ENCODE results near the gene CFC1B. TPM values are rescaled to one million over a fixed set of nuclear protein-coding genes. Genes with fewer than 3 reads are reported as not detected.
"Not testable (repeated sequence)": the region's sequence is repeated elsewhere in the genome, so short reads cannot be mapped to it uniquely, and the experiment has no call there.

The CFC1B gene
- polyA plus RNA-seq, 1 experiment: not detected

DNA sequence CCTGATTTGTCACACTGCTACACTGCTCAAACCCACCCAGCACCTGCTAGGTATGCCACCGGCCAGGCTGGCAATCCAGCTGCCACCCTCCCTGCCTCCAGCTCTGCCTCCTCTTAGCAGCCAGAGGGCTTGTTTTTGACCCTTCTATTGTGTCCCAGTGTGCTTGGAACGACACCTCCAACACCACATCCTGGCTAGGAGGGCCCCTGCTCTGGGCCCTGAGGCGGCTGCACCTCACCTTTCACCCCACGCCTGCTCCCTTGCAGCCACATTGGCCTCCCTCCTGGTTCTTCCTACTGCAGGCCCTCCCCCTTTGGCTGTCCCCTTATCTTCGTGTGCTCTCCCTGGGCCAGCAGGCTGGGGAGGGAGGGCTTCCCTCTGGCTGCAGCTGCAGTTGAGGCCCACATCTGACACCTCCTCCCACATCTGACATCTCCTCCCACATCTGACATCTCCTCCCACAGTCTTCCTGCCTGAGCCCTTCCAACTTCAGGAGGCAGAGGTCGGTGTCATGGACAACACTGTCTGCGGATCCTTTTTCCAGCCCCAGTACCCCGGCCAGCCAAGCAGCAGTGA, 55.3 kb downstream of the CFC1B start:
- H3K9me3 ChIP-seq (ENCODE audit: control insufficient read depth, insufficient read depth, low read length); H3K4me3 ChIP-seq (ENCODE audit: low read depth, low read length); H3K27me3 ChIP-seq (ENCODE audit: control insufficient read depth, insufficient read depth, low read length); POLR2A ChIA-PET; H3K27ac ChIP-seq (ENCODE audit: low read depth, low read length); DNase-seq (ENCODE audit: low read depth, low spot score); CTCF ChIA-PET: not testable (repeated sequence)

DNA sequence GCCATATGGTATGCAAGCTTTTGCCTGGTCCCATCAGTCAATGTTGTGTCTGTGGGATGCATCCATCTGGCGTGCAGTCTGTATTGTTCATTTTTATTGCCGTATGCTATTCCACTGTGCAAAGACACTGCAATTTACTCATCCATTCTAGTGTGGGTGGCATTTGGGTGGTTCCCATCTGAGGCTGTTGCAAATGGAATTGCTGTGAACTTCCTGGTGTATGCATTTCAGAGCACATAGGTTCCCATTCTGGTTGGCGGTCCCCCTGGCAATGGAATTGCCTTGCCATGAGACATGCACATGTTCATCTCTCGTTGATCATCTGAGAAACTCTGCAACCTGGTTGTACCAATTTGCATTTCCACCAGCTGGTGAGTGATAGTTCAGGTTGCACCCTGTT, 56.5 kb downstream of the CFC1B start:
- H3K27me3 ChIP-seq (ENCODE audit: control insufficient read depth, insufficient read depth, low read length); POLR2A ChIA-PET; DNase-seq (ENCODE audit: low read depth, low spot score); H3K27ac ChIP-seq (ENCODE audit: low read depth, low read length); CTCF ChIA-PET; H3K4me3 ChIP-seq (ENCODE audit: low read depth, low read length); H3K9me3 ChIP-seq (ENCODE audit: control insufficient read depth, insufficient read depth, low read length): not testable (repeated sequence)

Small RNA genes lying within 50 kb of the gene (small RNA-seq; reads per million reads assigned to genes)
- gene RF00017 (ENCODE audit: insufficient read length, low read depth) (not detected), gene RNU6-473P (ENCODE audit: insufficient read length, low read depth) (not detected)

Other genes starting within 250 kb of the CFC1B start
- 51.0 and 79.5 TPM in 2 replicates for gene IMP4, start 178.3 kb upstream of the CFC1B start, polyA plus RNA-seq (2011; rRNA removed)
- gene PTPN18, start 165.2 kb upstream of the CFC1B start, polyA plus RNA-seq (2011; rRNA removed): 10.1 and 11.6 TPM in 2 replicates
- not detected in 2 replicates for gene POTEI, start 11.9 kb upstream of the CFC1B start, polyA plus RNA-seq (2011; rRNA removed)
- not detected in 2 replicates for gene CFC1, start 78.4 kb downstream of the CFC1B start, polyA plus RNA-seq (2011; rRNA removed)
- not detected in 2 replicates for gene POTEJ, start 90.2 kb downstream of the CFC1B start, polyA plus RNA-seq (2011; rRNA removed)
- not detected in 2 replicates for gene GPR148, start 207.8 kb downstream of the CFC1B start, polyA plus RNA-seq (2011; rRNA removed)
- not detected in 2 replicates for gene AMER3, start 234.3 kb downstream of the CFC1B start, polyA plus RNA-seq (2011; rRNA removed)

Measured in AG04450 (cell line).